ENCODE results near the gene OXT. TPM values are rescaled to one million over a fixed set of nuclear protein-coding genes. Genes with fewer than 3 reads are reported as not detected.
A peak's percentile ranks its signal among the peaks of the same experiment; 100 is the strongest.

Gene OXT
- total and polyA plus RNA-seq, 2 of the 13 experiments (the other 11 are each of a cell fraction or from before 2014, with no cell fraction given): not detected

DNA sequence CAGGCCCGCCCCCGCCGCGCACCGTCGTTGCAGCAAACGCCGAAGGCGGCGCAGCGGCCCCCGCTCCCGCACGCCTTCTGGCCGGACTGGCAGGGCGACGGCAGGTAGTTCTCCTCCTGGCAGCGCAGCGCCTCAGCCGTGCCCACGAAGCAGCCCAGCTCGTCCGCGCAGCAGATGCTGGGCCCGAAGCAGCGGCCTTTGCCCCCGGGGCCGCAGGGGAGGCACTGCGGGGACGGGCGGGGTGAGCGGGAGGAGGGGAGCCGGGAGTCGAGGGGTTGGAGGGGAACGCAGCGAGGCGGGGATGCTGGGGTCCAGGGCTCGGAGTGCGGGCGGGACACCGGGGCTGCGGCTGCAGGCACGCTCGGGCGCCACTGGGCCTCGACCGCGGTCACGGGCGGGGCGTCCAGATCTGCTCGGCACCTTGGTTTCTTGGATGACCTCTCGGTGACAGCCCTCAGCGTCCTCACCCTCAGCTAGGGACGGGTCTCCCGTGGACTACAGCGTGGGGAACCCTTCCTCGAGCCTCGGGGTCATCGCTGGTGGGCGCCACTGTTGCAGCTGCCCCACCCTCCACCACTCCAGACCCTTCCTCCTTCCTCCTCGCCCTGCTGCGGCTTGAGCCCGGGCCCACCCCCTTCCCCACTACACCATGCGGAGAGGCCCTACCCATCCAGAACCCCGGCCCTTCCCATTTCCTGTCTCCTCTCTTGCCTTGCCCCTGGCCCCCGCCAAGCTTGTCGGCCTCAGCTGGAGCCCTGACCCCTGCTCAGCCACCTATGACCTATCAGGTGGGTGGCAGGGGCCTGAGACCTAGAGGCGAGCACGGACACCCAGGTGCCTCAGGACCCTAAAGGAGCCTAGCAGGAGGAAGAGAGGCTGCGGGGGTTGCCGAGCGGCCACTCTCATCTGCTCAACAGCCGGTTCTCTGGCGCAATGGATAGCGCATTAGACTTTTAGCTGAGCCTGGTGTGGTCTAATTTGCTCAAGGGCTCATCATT lies 11.8 kb downstream of the OXT start (continued):
- TF ChIP-seq, protein P1, sequence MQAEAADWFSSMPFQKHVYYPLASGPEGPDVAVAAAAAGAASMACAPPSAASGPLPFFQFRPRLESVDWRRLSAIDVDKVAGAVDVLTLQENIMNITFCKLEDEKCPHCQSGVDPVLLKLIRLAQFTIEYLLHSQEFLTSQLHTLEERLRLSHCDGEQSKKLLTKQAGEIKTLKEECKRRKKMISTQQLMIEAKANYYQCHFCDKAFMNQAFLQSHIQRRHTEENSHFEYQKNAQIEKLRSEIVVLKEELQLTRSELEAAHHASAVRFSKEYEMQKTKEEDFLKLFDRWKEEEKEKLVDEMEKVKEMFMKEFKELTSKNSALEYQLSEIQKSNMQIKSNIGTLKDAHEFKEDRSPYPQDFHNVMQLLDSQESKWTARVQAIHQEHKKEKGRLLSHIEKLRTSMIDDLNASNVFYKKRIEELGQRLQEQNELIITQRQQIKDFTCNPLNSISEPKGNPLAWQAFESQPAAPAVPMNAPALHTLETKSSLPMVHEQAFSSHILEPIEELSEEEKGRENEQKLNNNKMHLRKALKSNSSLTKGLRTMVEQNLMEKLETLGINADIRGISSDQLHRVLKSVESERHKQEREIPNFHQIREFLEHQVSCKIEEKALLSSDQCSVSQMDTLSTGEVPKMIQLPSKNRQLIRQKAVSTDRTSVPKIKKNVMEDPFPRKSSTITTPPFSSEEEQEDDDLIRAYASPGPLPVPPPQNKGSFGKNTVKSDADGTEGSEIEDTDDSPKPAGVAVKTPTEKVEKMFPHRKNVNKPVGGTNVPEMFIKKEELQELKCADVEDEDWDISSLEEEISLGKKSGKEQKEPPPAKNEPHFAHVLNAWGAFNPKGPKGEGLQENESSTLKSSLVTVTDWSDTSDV (CRISPR knock-in tag; IDR thresholded peaks at IDR 0.05): 0 out of 2 replicates have a peak, but pooled peaks have one; percentile 23
- TF ChIP-seq SIN3A (IDR thresholded peaks at IDR 0.05; ENCODE audit: borderline replicate concordance, low read depth, low read length) (no peak), SSRP1 (CRISPR knock-in tag; IDR thresholded peaks at IDR 0.05) (no peak), PTBP1 (IDR thresholded peaks at IDR 0.05; ENCODE audit: low read depth, low read length, poor library complexity, severe bottlenecking) (no peak), RXRA (CRISPR knock-in tag; IDR thresholded peaks at IDR 0.05) (no peak), ZFP36L1 (CRISPR knock-in tag; IDR thresholded peaks at IDR 0.05) (no peak), ZNF24 (IDR thresholded peaks at IDR 0.05) (no peak), PCBP1 (IDR thresholded peaks at IDR 0.05; ENCODE audit: borderline replicate concordance, low read depth, low read length) (0 out of 2 replicates have a peak, but pooled peaks have one; percentile 64), SKI (IDR thresholded peaks at IDR 0.05; ENCODE audit: partially characterized antibody) (no peak), ZNF891 (CRISPR knock-in tag; IDR thresholded peaks at IDR 0.05) (peak; percentile 71), ZNF792 (CRISPR knock-in tag; IDR thresholded peaks at IDR 0.05) (no peak), NKX3-1 (CRISPR knock-in tag; IDR thresholded peaks at IDR 0.05) (no peak), ADNP (CRISPR knock-in tag; IDR thresholded peaks at IDR 0.05) (no peak), PAWR (CRISPR knock-in tag; IDR thresholded peaks at IDR 0.05; ENCODE audit: borderline replicate concordance) (0 out of 2 replicates have a peak, but pooled peaks have one; percentile 35), NFE2L1 (CRISPR knock-in tag; IDR thresholded peaks at IDR 0.05; ENCODE audit: borderline replicate concordance) (no peak), ZNF276 (CRISPR knock-in tag; IDR thresholded peaks at IDR 0.05; ENCODE audit: low read depth) (0 out of 2 replicates have a peak, but pooled peaks have one; percentile 36), SYNCRIP (IDR thresholded peaks at IDR 0.05; ENCODE audit: insufficient read depth, low read depth, low read length) (no peak), ZNF839 (CRISPR knock-in tag; IDR thresholded peaks at IDR 0.05; ENCODE audit: borderline replicate concordance) (no peak; the same call in 1 of the 2 replicates)
- TF ChIP-seq, protein P2, sequence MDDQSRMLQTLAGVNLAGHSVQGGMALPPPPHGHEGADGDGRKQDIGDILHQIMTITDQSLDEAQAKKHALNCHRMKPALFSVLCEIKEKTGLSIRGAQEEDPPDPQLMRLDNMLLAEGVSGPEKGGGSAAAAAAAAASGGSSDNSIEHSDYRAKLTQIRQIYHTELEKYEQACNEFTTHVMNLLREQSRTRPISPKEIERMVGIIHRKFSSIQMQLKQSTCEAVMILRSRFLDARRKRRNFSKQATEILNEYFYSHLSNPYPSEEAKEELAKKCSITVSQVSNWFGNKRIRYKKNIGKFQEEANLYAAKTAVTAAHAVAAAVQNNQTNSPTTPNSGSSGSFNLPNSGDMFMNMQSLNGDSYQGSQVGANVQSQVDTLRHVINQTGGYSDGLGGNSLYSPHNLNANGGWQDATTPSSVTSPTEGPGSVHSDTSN (CRISPR knock-in tag; IDR thresholded peaks at IDR 0.05; ENCODE audit: borderline replicate concordance): no peak
- TF ChIP-seq, protein P3, sequence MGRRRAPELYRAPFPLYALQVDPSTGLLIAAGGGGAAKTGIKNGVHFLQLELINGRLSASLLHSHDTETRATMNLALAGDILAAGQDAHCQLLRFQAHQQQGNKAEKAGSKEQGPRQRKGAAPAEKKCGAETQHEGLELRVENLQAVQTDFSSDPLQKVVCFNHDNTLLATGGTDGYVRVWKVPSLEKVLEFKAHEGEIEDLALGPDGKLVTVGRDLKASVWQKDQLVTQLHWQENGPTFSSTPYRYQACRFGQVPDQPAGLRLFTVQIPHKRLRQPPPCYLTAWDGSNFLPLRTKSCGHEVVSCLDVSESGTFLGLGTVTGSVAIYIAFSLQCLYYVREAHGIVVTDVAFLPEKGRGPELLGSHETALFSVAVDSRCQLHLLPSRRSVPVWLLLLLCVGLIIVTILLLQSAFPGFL (CRISPR knock-in tag; IDR thresholded peaks at IDR 0.05): no peak
